Activated naive CD8-positive, alpha-beta T cell treated with anti-CD3 and anti-CD28 coated beads, Interleukin-2, amount 10 ng/mL, durations not matched to agents 7 days and 5 days (primary cell): Measurements from ENCODE around the gene ALG9. TPM values are rescaled to one million over a fixed set of nuclear protein-coding genes. Genes with fewer than 3 reads are reported as not detected.

Source experiments
- ATAC-seq: fragments of 150-1000 bp; cut with Tn5 transposase; one replicate; pipeline ENCODE4 v1.10.0; 2021; ENCODE audit warnings: low read depth, moderate library complexity
- POLR2A ChIA-PET: fragments of 350-600 bp; sonication (Branson Sonifier 250); formaldehyde crosslinking; loops from one replicate; lab custom pipeline; 2021; ENCODE audit warnings: antibody characterized with exemption; lab: Charles Lee
- DNase-seq: peaks from one replicate; pipeline ENCODE4 v3.0.0; 2021
- H3K27ac Mint-ChIP-seq: one replicate; pipeline ENCODE4 v1.8.0; 2022; ENCODE audit warnings: mild to moderate bottlenecking, mixed read lengths
- H3K27me3 Mint-ChIP-seq: one replicate; pipeline ENCODE4 v1.8.0; 2022; ENCODE audit warnings: mild to moderate bottlenecking, moderate library complexity, mixed read lengths
- H3K36me3 Mint-ChIP-seq: one replicate; pipeline ENCODE4 v1.8.0; 2021; ENCODE audit warnings: mild to moderate bottlenecking, mixed read lengths
- H3K4me1 Mint-ChIP-seq: one replicate; pipeline ENCODE4 v1.8.0; 2021; ENCODE audit warnings: mixed read lengths
- H3K4me3 Mint-ChIP-seq: one replicate; pipeline ENCODE4 v1.8.0; 2022; ENCODE audit warnings: mild to moderate bottlenecking, moderate library complexity, mixed read lengths
- H3K9me3 Mint-ChIP-seq: one replicate; pipeline ENCODE4 v1.8.0; 2021; ENCODE audit warnings: mixed read lengths
- total RNA-seq, 2 experiments: library from RNA; stranded (reverse); gene quantifications; one replicate each; pipeline ENCODE4 v1.2.3, GENCODE V29; 2021

The ALG9 gene
- total RNA-seq, 2 experiments from 2014 or later: 26.8 to 28.8 TPM

- DNase-seq: no peak
- Mint-ChIP-seq H3K27ac (no peak overlapping the region), H3K4me3 (no peak overlapping the region), H3K4me1 (peaks cover 12% of the 10 kb centered on the region), H3K36me3 (peaks cover 36% of the 10 kb centered on the region), H3K9me3 (no peaks in the 10 kb centered on the region), H3K27me3 (no peaks in the 10 kb centered on the region)
- ATAC-seq: no peak
- POLR2A ChIA-PET: no interaction called here
Measured at GRCh38 chr11:111759376-111759775, 112.0 kb downstream of the ALG9 start.

GRCh38 chr11:111756097-111756496 lies 115.3 kb downstream of the ALG9 start:
- Mint-ChIP-seq H3K4me1 (no peaks in the 10 kb centered on the region), H3K4me3 (no peak overlapping the region), H3K9me3 (no peaks in the 10 kb centered on the region), H3K36me3 (peaks cover 29% of the 10 kb centered on the region), H3K27ac (no peak overlapping the region), H3K27me3 (no peaks in the 10 kb centered on the region)
- POLR2A ChIA-PET: no interaction called here
- DNase-seq (no peak), ATAC-seq (no peak)

- peaks cover 36% of the 10 kb centered on the region for H3K36me3 Mint-ChIP-seq
- DNase-seq (no peak), ATAC-seq (no peak)
- H3K4me1 Mint-ChIP-seq: no peaks in the 10 kb centered on the region
- H3K27ac Mint-ChIP-seq: no peak overlapping the region
- no peak overlapping the region for H3K4me3 Mint-ChIP-seq
- H3K9me3 Mint-ChIP-seq: no peaks in the 10 kb centered on the region
- no peaks in the 10 kb centered on the region for H3K27me3 Mint-ChIP-seq
- POLR2A ChIA-PET: no interaction called here
Measured at GRCh38 chr11:111749646-111750045, 121.7 kb downstream of the ALG9 start.

- Mint-ChIP-seq H3K27ac (no peak overlapping the region), H3K27me3 (no peaks in the 10 kb centered on the region), H3K4me3 (no peak overlapping the region), H3K4me1 (no peaks in the 10 kb centered on the region), H3K36me3 (peaks cover 46% of the 10 kb centered on the region), H3K9me3 (no peaks in the 10 kb centered on the region)
- DNase-seq (no peak), ATAC-seq (no peak)
- POLR2A ChIA-PET: interaction anchor here (0.7 kb wide), 1 partner anchor 110 kb away, joined by 5 read pairs; no protein-coding TSS in a partner anchor
Measured at GRCh38 chr11:111748035-111748804, 123.2 kb downstream of the ALG9 start.

GRCh38 chr11:111745719-111746504 lies 125.5 kb downstream of the ALG9 start:
- Mint-ChIP-seq H3K4me3 (no peak overlapping the region), H3K27ac (no peak overlapping the region), H3K4me1 (no peaks in the 10 kb centered on the region), H3K9me3 (no peaks in the 10 kb centered on the region), H3K27me3 (no peaks in the 10 kb centered on the region), H3K36me3 (peaks cover 55% of the 10 kb centered on the region)
- no peak for DNase-seq
- no peak for ATAC-seq
- POLR2A ChIA-PET: no interaction called here

GRCh38 chr11:111743700-111744099 lies 127.7 kb downstream of the ALG9 start:
- Mint-ChIP-seq H3K4me3 (no peak overlapping the region), H3K36me3 (peaks cover 56% of the 10 kb centered on the region)

GRCh38 chr11:111741751-111742150 lies 129.6 kb downstream of the ALG9 start:
- H3K36me3 Mint-ChIP-seq: peaks cover 48% of the 10 kb centered on the region
- H3K4me1 Mint-ChIP-seq: peaks cover 4% of the 10 kb centered on the region
- no peak overlapping the region for H3K4me3 Mint-ChIP-seq
- H3K9me3 Mint-ChIP-seq: no peaks in the 10 kb centered on the region
- no peaks in the 10 kb centered on the region for H3K27me3 Mint-ChIP-seq
- ATAC-seq (no peak), DNase-seq (no peak)
- POLR2A ChIA-PET: no interaction called here
- no peak overlapping the region for H3K27ac Mint-ChIP-seq

More at GRCh38 chr11:111743700-111744099, 127.7 kb downstream of the ALG9 start:
- Mint-ChIP-seq H3K9me3 (no peaks in the 10 kb centered on the region), H3K27ac (no peak overlapping the region), H3K4me1 (peaks cover 1% of the 10 kb centered on the region), H3K27me3 (no peaks in the 10 kb centered on the region)
- DNase-seq (no peak), ATAC-seq (no peak)
- POLR2A ChIA-PET: no interaction called here

- no peaks in the 10 kb centered on the region for H3K9me3 Mint-ChIP-seq
- H3K4me1 Mint-ChIP-seq: peaks cover 4% of the 10 kb centered on the region
- ATAC-seq (no peak), DNase-seq (no peak)
- no peaks in the 10 kb centered on the region for H3K27me3 Mint-ChIP-seq
- POLR2A ChIA-PET: no interaction called here
- H3K27ac Mint-ChIP-seq: no peak overlapping the region
- no peak overlapping the region for H3K4me3 Mint-ChIP-seq
- peaks cover 30% of the 10 kb centered on the region for H3K36me3 Mint-ChIP-seq
Measured at GRCh38 chr11:111739299-111739698, 132.1 kb downstream of the ALG9 start.

- peaks cover 4% of the 10 kb centered on the region for H3K4me1 Mint-ChIP-seq
- DNase-seq (no peak), ATAC-seq (no peak)
- peaks cover 21% of the 10 kb centered on the region for H3K36me3 Mint-ChIP-seq
- H3K9me3 Mint-ChIP-seq: no peaks in the 10 kb centered on the region
- H3K4me3 Mint-ChIP-seq: no peak overlapping the region
- POLR2A ChIA-PET: no interaction called here
- H3K27ac Mint-ChIP-seq: no peak overlapping the region
- no peaks in the 10 kb centered on the region for H3K27me3 Mint-ChIP-seq
Measured at GRCh38 chr11:111737444-111738210, 133.8 kb downstream of the ALG9 start.

GRCh38 chr11:111736621-111737443 lies 134.5 kb downstream of the ALG9 start:
- Mint-ChIP-seq H3K9me3 (no peaks in the 10 kb centered on the region), H3K27me3 (no peaks in the 10 kb centered on the region), H3K36me3 (peaks cover 17% of the 10 kb centered on the region), H3K27ac (no peak overlapping the region), H3K4me3 (no peak overlapping the region), H3K4me1 (peaks cover 4% of the 10 kb centered on the region)
- no peak for ATAC-seq
- POLR2A ChIA-PET: no interaction called here
- no peak for DNase-seq
